K562 (cell line): ENCODE results near the gene TEX264. TPM values are rescaled to one million over a fixed set of nuclear protein-coding genes. Genes with fewer than 3 reads are reported as not detected.

Experiments used
- ATAC-seq: fragments of 200-7000 bp; cut with Tn5 transposase; 3 replicates; pipeline ENCODE4 v1.9.1; 2020; ENCODE audit warnings: moderate library complexity
- BruUV-seq: library from RNA; stranded (reverse); fragments of 400-500 nt; replicated peaks from 2 replicates; lab custom pipeline; 2021; lab: Mats Ljungman, UMichigan
- CTCF ChIA-PET: fragments of 300-600 bp; formaldehyde crosslinking; extraction: SDS; loops from one replicate; lab custom pipeline; 2021; ENCODE audit warnings: low intra/inter-chr PET ratio; lab: Yijun Ruan, JAX
- POLR2A ChIA-PET: fragments of 300-600, 350-650 bp; sonication (Branson Sonifier 250); formaldehyde crosslinking; extraction: SDS; loops from one replicate; lab custom pipeline; 2021; ENCODE audit warnings: antibody characterized with exemption, inconsistent platforms; lab: Yijun Ruan, JAX
- DNase-seq, 4 experiments: peaks; one replicate each; pipeline versions ENCODE4 v3.0.0 to v3.0.0-alpha.2; 2011 to 2018; ENCODE audit warnings: low spot score in 3 of 4, mixed read lengths in 3 of 4; ENCODE audit errors: extremely low read depth in 1 of 4
- FAIRE-seq: peaks from 2 replicates; lab custom pipeline; 2011; peaks lifted over from hg19 to GRCh38; lab: Jason Lieb, UNC
- H2AFZ ChIP-seq: 2 replicates; pipeline ENCODE4 v1.6.0; 2011; ENCODE audit warnings: low read depth, low read length, control low read depth, inconsistent platforms
- H3K27ac ChIP-seq: fragments of 200-600 bp; 3 replicates; pipeline ENCODE4 v1.8.0; 2011; ENCODE audit warnings: low read depth, mild to moderate bottlenecking, control low read depth, inconsistent platforms, low read length, moderate library complexity, mixed read lengths; ENCODE audit errors: extremely low read depth
- H3K27me3 ChIP-seq, 2 experiments: fragments of 300-600 bp in 1 of 2; 2 replicates in 1 of 2; 3 replicates in 1 of 2; pipeline versions ENCODE4 v1.6.0 to v1.8.0; 2011; ENCODE audit warnings: inconsistent platforms in 2 of 2, low read length in 2 of 2, mild to moderate bottlenecking in 1 of 2, mixed read lengths in 1 of 2, moderate library complexity in 1 of 2; ENCODE audit not compliant: control insufficient read depth in 2 of 2, insufficient read depth in 2 of 2
- H3K36me3 ChIP-seq: fragments of 300-600 bp; 3 replicates; pipeline ENCODE4 v1.8.0; 2011; ENCODE audit warnings: mild to moderate bottlenecking, low read length, inconsistent platforms; ENCODE audit not compliant: control insufficient read depth, insufficient read depth
- H3K4me1 ChIP-seq, 2 experiments: fragments of 200-600 bp in 1 of 2; replicated peaks in 1 of 2; 2 replicates in 1 of 2; 3 replicates in 1 of 2; pipeline versions ENCODE4 v1.5.1 to v1.8.0; 2011; ENCODE audit warnings: inconsistent platforms in 2 of 2, low read length in 2 of 2, mild to moderate bottlenecking in 1 of 2, mixed read lengths in 1 of 2, moderate library complexity in 1 of 2; ENCODE audit not compliant: control insufficient read depth in 2 of 2, insufficient read depth in 2 of 2
- H3K4me2 ChIP-seq: 2 replicates; pipeline ENCODE4 v1.6.1; 2011; ENCODE audit warnings: low read length, control low read depth, inconsistent platforms, mixed read lengths; ENCODE audit not compliant: insufficient read depth
- H3K4me3 ChIP-seq: fragments of 200-600 bp; sonication (generic), shearing (Covaris generic); 2 replicates; pipeline ENCODE4 v1.5.1; 2016; ENCODE audit warnings: control low read depth, inconsistent platforms
- H3K79me2 ChIP-seq: fragments of 200-600 bp; 3 replicates; pipeline ENCODE4 v1.8.0; 2011; ENCODE audit warnings: low read length, inconsistent platforms; ENCODE audit not compliant: control insufficient read depth, insufficient read depth
- H3K9ac ChIP-seq, 2 experiments: 2 replicates each; pipeline versions ENCODE4 v1.6.0 to v1.6.1; 2011; ENCODE audit warnings: low read depth in 2 of 2, low read length in 2 of 2, control low read depth in 1 of 2, inconsistent platforms in 1 of 2, mild to moderate bottlenecking in 1 of 2, mixed read lengths in 1 of 2; ENCODE audit not compliant: insufficient read depth in 1 of 2
- H3K9me1 ChIP-seq: one replicate; pipeline ENCODE4 v1.6.0; 2011; ENCODE audit warnings: inconsistent platforms, mild to moderate bottlenecking, low read length, moderate library complexity; ENCODE audit not compliant: control insufficient read depth, insufficient read depth
- H3K9me3 ChIP-seq: replicated peaks from 2 replicates; pipeline ENCODE4 v1.5.1; 2011; ENCODE audit warnings: low read depth, low read length, inconsistent platforms; ENCODE audit not compliant: control insufficient read depth, insufficient read depth
- H4K20me1 ChIP-seq: replicated peaks from 2 replicates; pipeline ENCODE4 v1.6.1; 2011; ENCODE audit warnings: low read length, inconsistent platforms, mixed read lengths; ENCODE audit not compliant: control insufficient read depth, insufficient read depth
- CBX2 ChIP-seq: fragments of 200-600 bp; sonication (generic); IDR thresholded peaks from one replicate; pipeline ENCODE4 v1.6.1; 2012; ENCODE audit warnings: mild to moderate bottlenecking, low read length, inconsistent platforms; ENCODE audit not compliant: insufficient read depth, poor library complexity, severe bottlenecking
- CHD1 ChIP-seq: fragments of 200-600 bp; sonication (generic); IDR thresholded peaks from one replicate; pipeline ENCODE4 v1.6.1; 2012; ENCODE audit warnings: mild to moderate bottlenecking, moderate library complexity, low read length, inconsistent platforms
- FOXJ2 ChIP-seq: fragments of 200-800 bp; sonication (Bioruptor generic); IDR thresholded peaks from 2 replicates; pipeline ENCODE4 v1.6.1; 2016; ENCODE audit warnings: missing genetic modification characterization, missing compliant biosample characterization
- HMG20B ChIP-seq: fragments of 250-450 bp; sonication (Bioruptor Pico); IDR thresholded peaks from 2 replicates; pipeline ENCODE4 v1.5.0; 2021; ENCODE audit warnings: mild to moderate bottlenecking
- MTA3 ChIP-seq: fragments of 450-650 bp; formaldehyde crosslinking; IDR thresholded peaks from 2 replicates; pipeline ENCODE4 v1.6.1; 2017; ENCODE audit warnings: mild to moderate bottlenecking, borderline replicate concordance
- NR2C1 ChIP-seq, 2 experiments: fragments of 450-650 bp; IDR thresholded peaks; 2 replicates each; pipeline ENCODE4 v1.6.1; 2017; ENCODE audit warnings: mild to moderate bottlenecking in 2 of 2, antibody characterized with exemption in 1 of 2, inconsistent platforms in 1 of 2, missing compliant biosample characterization in 1 of 2, missing genetic modification characterization in 1 of 2
- RBM15 ChIP-seq: fragments of 200-400 bp; formaldehyde crosslinking; IDR thresholded peaks from 2 replicates; pipeline ENCODE4 v1.6.1; 2018; ENCODE audit warnings: mild to moderate bottlenecking, low read length, moderate library complexity; ENCODE audit not compliant: insufficient read depth
- RBM22 ChIP-seq: fragments of 200-400 bp; formaldehyde crosslinking; IDR thresholded peaks from 2 replicates; pipeline ENCODE4 v1.6.1; 2018; ENCODE audit warnings: low read length, low read depth; ENCODE audit not compliant: poor library complexity, severe bottlenecking
- SMAD1 ChIP-seq: fragments of 150-350 bp; IDR thresholded peaks from 2 replicates; pipeline ENCODE4 v1.6.1; 2014; ENCODE audit warnings: low read length, low read depth; ENCODE audit not compliant: partially characterized antibody
- SUPT5H ChIP-seq: fragments of 450-650 bp; IDR thresholded peaks from 2 replicates; pipeline ENCODE4 v1.6.1; 2016
- ZMIZ1 ChIP-seq, 2 experiments: fragments of 150-350 bp in 1 of 2; IDR thresholded peaks; 2 replicates each; pipeline ENCODE4 v1.6.1; 2012 to 2016; ENCODE audit warnings: low read depth in 2 of 2, low read length in 2 of 2, mild to moderate bottlenecking in 1 of 2, moderate library complexity in 1 of 2
- ZNF140 ChIP-seq: fragments of 250-450 bp; sonication (Bioruptor Pico); IDR thresholded peaks from 2 replicates; pipeline ENCODE4 v1.8.0; 2021; ENCODE audit warnings: moderate library complexity, mild to moderate bottlenecking, inconsistent platforms
- ZNF444 ChIP-seq: fragments of 250-450 bp; sonication (Bioruptor Pico); IDR thresholded peaks from 2 replicates; pipeline ENCODE4 v1.4.0; 2020; ENCODE audit warnings: mild to moderate bottlenecking, moderate library complexity
- WGBS: fragments of 100-300 bp; shearing (Covaris generic); methylation state at CpG from one replicate; pipeline ENCODE4 v1.1.6; 2016; ENCODE audit warnings: low coverage, mixed read lengths; ENCODE audit not compliant: insufficient coverage; ENCODE audit errors: missing lambda C conversion rate; 5-methylcytosine and 5-hydroxymethylcytosine counted together
- in situ Hi-C: fragments of 300-500 bp; cut with MboI; formaldehyde crosslinking; loops from 4 replicates; pipeline ENCODE4 v1.15.0; 2018; ENCODE audit warnings: inconsistent platforms, mixed read lengths
- intact Hi-C: fragments of 100-400 bp; cut with micrococcal nuclease; formaldehyde crosslinking; loops from 2 replicates; pipeline ENCODE4 v1.14.2; 2022
- polyA plus RNA-seq, 8 experiments: library from polyadenylated mRNA; depleted of rRNA in 4 of 8; stranded (reverse) in 5 of 8; unstranded in 3 of 8; fragments of >200 nt; fragmentation: Nextera tagmentation in 2 of 8; fragmentation: Illumina TruSeq in 1 of 8; extraction: Ambion mirVana in 2 of 8; extraction: Trizol in 1 of 8; gene quantifications; 2 replicates each; pipeline versions ENCODE4 v1.2.1 to v1.2.3, GENCODE V29; 2011 to 2014; ENCODE audit warnings: inconsistent platforms in 1 of 8, missing spikeins in 1 of 8
- total RNA-seq, 7 experiments: library from RNA; depleted of rRNA in 6 of 7; stranded (reverse); fragments of >200 nt in 6 of 7; fragmentation: Illumina TruSeq in 2 of 7; extraction: Trizol in 2 of 7; gene quantifications; 2 replicates each; pipeline versions ENCODE4 v1.2.1 to v1.2.3, GENCODE V29; 2011 to 2021; ENCODE audit warnings: low replicate concordance in 1 of 7
- TF ChIP-seq, protein P1 (sequence below): fragments of 200-800 bp; sonication (Bioruptor generic); IDR thresholded peaks from 2 replicates; pipeline ENCODE4 v1.6.1; 2017; ENCODE audit warnings: missing genetic modification characterization, missing compliant biosample characterization
- TF ChIP-seq, protein P2 (sequence below): fragments of 450-650 bp; IDR thresholded peaks from 2 replicates; pipeline ENCODE4 v1.6.1; 2014; ENCODE audit warnings: low read depth, mild to moderate bottlenecking, moderate library complexity, borderline replicate concordance

The TEX264 gene
- total and polyA plus RNA-seq, 9 of the 15 experiments (the other 6 are each of a cell fraction or from before 2014, with no cell fraction given) = 4.1 to 47.0 (median 31.0) TPM

DNA sequence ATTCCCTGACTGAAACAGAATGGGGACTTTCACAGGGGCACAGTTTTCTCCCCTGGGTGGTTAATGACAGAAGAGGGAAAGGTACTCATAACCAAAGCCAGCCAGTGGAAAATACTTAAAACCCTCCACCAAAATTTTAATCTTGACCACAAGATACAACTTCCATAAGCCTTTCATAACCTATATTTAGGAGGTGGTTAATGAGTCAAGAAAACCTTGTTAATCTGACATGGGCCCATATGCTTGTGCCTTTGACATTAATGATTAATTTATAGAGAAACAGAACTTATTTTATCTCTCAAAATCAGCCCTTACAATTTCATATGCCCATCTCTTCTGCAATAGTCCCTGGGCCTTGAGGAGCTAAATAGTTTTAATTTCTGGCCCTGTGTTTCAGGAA, 76.8 kb downstream of the TEX264 start (continued):
- TF ChIP-seq ZMIZ1 (IDR thresholded peaks at IDR 0.05; ENCODE audit: low read depth in 2 of 2, low read length in 2 of 2) = no peak

GRCh38 chr3:51748327-51748726, 77.3 kb downstream of the TEX264 start:
- intact Hi-C loops (no loop called here), in situ Hi-C loops (no loop called here)
- Histone ChIP-seq H3K27me3 (no peaks in the 10 kb centered on the region), H4K20me1 (no peaks in the 10 kb centered on the region), H3K36me3 (no peaks in the 10 kb centered on the region), H3K4me1 (no peaks in the 10 kb centered on the region; a peak in 1 of 5 replicates), H3K9me1 (no peaks in the 10 kb centered on the region), H2AFZ (no peak overlapping the region), H3K9me3 (no peaks in the 10 kb centered on the region), H3K27ac (no peak overlapping the region), H3K4me2 (no peak overlapping the region), H3K9ac (no peak overlapping the region), H3K79me2 (no peaks in the 10 kb centered on the region), H3K4me3 (no peak overlapping the region)
- 0% methylated on average over 1 of the region's 1 CpG for WGBS
- CTCF ChIA-PET = no interaction called here
- DNase-seq (no peak), FAIRE-seq (no peak), ATAC-seq (no peak)
- POLR2A ChIA-PET = no interaction called here
- no TSS peak for BruUV-seq
- TF ChIP-seq, protein P1, sequence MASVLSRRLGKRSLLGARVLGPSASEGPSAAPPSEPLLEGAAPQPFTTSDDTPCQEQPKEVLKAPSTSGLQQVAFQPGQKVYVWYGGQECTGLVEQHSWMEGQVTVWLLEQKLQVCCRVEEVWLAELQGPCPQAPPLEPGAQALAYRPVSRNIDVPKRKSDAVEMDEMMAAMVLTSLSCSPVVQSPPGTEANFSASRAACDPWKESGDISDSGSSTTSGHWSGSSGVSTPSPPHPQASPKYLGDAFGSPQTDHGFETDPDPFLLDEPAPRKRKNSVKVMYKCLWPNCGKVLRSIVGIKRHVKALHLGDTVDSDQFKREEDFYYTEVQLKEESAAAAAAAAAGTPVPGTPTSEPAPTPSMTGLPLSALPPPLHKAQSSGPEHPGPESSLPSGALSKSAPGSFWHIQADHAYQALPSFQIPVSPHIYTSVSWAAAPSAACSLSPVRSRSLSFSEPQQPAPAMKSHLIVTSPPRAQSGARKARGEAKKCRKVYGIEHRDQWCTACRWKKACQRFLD (CRISPR knock-in tag) = no peak
- no peak for TF ChIP-seq ZNF444
- TF ChIP-seq NR2C1 (IDR thresholded peaks at IDR 0.05) = no peak
- TF ChIP-seq NR2C1 (tag; IDR thresholded peaks at IDR 0.05) = no peak
- no peak for TF ChIP-seq CBX2
- TF ChIP-seq FOXJ2 (tag) = no peak
- TF ChIP-seq, protein P2, sequence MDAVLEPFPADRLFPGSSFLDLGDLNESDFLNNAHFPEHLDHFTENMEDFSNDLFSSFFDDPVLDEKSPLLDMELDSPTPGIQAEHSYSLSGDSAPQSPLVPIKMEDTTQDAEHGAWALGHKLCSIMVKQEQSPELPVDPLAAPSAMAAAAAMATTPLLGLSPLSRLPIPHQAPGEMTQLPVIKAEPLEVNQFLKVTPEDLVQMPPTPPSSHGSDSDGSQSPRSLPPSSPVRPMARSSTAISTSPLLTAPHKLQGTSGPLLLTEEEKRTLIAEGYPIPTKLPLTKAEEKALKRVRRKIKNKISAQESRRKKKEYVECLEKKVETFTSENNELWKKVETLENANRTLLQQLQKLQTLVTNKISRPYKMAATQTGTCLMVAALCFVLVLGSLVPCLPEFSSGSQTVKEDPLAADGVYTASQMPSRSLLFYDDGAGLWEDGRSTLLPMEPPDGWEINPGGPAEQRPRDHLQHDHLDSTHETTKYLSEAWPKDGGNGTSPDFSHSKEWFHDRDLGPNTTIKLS = no peak
- no peak for TF ChIP-seq SMAD1
- TF ChIP-seq RBM15 = no peak
- no peak for TF ChIP-seq MTA3
- TF ChIP-seq RBM22 = no peak
- no peak for TF ChIP-seq CHD1
- TF ChIP-seq HMG20B (CRISPR knock-in tag) = no peak
- TF ChIP-seq SUPT5H = no peak
- no peak for TF ChIP-seq ZNF140 (CRISPR knock-in tag)
